NB4 (cell line): ENCODE results near the gene UNC79.
"Not testable (repeated sequence)": the region's sequence is repeated elsewhere in the genome, so short reads cannot be mapped to it uniquely, and the experiment has no call there.

Experiments used
- DNase-seq: peaks from one replicate; pipeline ENCODE4 v3.0.0; 2010; ENCODE audit warnings: low read depth
- H3K4me3 ChIP-seq: one replicate; pipeline ENCODE4 v1.5.1; 2011; ENCODE audit warnings: mild to moderate bottlenecking, low read depth, low read length, moderate library complexity
- MYC ChIP-seq: IDR thresholded peaks from 2 replicates; pipeline ENCODE4 v1.6.1; 2011; ENCODE audit warnings: low read depth, low read length
- POLR2A ChIP-seq: IDR thresholded peaks from 2 replicates; pipeline ENCODE4 v1.6.1; 2011; ENCODE audit warnings: mild to moderate bottlenecking; ENCODE audit not compliant: insufficient read length; ENCODE audit errors: extremely low read depth
- TF ChIP-seq, protein P1 (sequence below): IDR thresholded peaks from one replicate; pipeline ENCODE4 v1.5.1; 2012; ENCODE audit warnings: low read depth, low read length
- TF ChIP-seq, protein P2 (sequence below): IDR thresholded peaks from 2 replicates; pipeline ENCODE4 v1.6.1; 2011; ENCODE audit warnings: low read depth, low read length

UNC79 gene

DNA sequence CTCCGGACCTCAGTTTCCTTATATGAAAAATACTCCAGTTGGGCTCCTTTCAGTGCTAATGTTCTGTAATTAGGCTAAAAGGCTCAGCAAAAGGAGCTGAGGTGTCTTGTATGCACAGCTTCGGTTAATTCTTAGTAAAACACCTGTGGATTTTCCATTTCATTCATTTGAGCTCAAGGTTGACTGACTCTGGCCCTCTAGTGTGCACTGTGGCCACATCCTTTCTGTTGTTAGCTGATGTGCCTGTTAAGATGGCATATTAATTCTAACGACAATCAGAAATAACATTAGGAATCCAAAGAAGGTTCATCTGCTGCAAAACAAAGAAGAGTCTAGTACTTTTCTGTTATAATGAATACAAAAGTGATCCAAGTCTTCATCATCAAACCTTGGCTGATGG is 45.6 kb downstream of the UNC79 start:
- TF ChIP-seq, protein P1, sequence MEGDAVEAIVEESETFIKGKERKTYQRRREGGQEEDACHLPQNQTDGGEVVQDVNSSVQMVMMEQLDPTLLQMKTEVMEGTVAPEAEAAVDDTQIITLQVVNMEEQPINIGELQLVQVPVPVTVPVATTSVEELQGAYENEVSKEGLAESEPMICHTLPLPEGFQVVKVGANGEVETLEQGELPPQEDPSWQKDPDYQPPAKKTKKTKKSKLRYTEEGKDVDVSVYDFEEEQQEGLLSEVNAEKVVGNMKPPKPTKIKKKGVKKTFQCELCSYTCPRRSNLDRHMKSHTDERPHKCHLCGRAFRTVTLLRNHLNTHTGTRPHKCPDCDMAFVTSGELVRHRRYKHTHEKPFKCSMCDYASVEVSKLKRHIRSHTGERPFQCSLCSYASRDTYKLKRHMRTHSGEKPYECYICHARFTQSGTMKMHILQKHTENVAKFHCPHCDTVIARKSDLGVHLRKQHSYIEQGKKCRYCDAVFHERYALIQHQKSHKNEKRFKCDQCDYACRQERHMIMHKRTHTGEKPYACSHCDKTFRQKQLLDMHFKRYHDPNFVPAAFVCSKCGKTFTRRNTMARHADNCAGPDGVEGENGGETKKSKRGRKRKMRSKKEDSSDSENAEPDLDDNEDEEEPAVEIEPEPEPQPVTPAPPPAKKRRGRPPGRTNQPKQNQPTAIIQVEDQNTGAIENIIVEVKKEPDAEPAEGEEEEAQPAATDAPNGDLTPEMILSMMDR, result no peak
- TF ChIP-seq POLR2A (no peak), MYC (no peak)
- TF ChIP-seq, protein P2, sequence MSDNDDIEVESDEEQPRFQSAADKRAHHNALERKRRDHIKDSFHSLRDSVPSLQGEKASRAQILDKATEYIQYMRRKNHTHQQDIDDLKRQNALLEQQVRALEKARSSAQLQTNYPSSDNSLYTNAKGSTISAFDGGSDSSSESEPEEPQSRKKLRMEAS, result no peak

DNA sequence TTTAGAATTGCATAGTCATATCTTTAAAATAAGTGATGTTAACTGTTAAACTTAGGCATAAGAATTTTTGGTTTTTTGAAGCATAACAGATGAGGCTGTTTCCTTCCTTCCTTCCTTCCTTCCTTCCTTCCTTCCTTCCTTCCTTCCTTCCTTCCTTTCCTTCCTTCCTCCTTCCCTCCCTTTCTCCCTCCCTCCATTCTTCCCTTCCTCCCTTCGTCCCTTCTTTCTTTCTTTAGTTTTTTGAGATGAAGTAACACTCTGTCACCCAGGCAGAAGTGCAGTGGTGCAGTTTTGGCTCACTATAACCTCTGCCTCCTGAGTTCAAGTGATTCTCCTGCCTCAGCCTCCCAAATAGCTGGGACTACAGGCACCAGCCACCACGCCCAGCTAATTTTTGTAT is 48.3 kb downstream of the UNC79 start:
- DNase-seq, H3K4me3 ChIP-seq: not testable (repeated sequence)

More for the DNA sequence above, 45.6 kb downstream of the UNC79 start:
- no peak overlapping the region for H3K4me3 ChIP-seq
- no peak for DNase-seq

DNA sequence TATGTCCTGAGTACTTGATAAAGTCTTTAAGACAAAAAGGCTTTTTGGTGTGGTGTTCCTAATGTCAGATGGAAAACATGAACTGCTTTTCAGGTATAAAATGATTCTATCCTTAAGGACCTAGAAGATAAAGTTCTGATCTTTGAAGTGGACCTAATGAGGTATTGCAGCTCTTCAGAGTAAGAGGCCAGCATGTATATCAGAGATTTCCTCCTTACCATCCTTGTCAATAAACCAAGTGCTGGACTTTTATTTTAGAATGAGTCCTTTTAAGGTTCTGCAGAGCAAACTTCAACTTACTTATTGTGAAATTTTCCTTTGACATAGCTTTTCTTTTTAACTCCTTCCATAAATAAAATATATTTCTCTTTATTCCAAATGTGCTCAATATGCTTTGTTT is 50.1 kb downstream of the UNC79 start:
- DNase-seq, result no peak
- TF ChIP-seq, protein P1, result no peak
- TF ChIP-seq MYC (no peak), POLR2A (no peak)
- TF ChIP-seq, protein P2, result no peak
- no peak overlapping the region for H3K4me3 ChIP-seq

DNA sequence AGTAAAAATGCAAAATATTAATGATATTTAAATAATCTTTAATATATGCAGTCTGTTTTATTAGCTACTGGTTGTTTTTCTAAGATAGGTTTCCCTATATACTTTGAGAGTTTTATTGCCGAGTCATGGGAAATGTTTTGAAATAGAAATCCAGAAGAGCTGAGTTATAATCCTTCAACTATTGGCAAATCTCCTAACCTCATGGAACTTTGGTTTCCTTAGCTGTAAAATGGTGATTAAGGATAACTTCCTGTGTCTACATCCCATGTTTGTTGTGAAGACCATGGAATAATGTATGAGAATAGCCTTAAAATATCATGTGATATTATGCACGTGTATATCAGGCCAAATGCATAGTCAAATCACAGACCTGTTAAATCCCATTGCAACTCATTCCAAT is 51.0 kb downstream of the UNC79 start:
- no peak for TF ChIP-seq MYC
- TF ChIP-seq, protein P2, result no peak
- DNase-seq, result no peak
- H3K4me3 ChIP-seq, result no peak overlapping the region

DNA sequence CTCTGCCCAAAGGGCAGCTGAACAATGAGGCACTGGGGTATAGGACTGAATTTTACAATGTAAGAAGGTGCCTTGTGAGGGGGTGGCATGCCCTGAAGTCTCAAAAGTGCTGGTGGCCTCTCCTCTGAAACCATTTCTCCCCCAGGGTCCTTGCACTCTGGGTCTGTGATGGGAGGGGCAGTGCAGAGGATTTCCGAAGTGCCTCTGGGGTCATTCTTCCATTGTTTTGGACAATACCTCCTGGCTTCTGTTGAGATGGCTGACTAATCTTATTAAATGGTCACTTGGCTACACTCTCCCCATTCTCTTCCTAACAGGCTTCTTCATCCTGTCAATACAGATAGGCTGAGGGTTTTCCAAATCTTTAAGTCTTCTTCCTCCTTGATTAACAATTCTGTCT is 59.3 kb downstream of the UNC79 start:
- no peak for DNase-seq
- TF ChIP-seq MYC (no peak), POLR2A (no peak)
- TF ChIP-seq, protein P2, result no peak
- TF ChIP-seq, protein P1, result no peak

DNA sequence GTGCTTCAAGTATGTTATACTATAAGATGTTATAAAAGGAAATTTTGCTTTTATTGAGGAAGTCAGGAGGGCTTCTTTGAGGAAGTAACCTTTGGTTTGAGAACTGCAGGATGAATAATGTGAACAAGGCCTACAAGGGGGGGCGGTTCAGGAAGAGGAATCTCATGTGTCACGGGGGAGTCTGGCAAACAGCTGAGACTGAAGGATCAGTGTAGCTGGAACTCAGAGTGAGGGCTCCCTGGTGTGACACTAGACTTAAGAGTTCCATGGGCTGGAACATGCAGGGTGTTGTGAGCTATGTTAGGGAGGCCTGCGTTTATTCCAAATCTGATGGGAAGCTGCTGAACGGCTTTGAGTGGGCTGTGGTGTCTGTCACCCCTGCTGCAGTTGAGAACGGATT is 62.3 kb downstream of the UNC79 start:
- no peak overlapping the region for H3K4me3 ChIP-seq
- TF ChIP-seq POLR2A, result no peak
- TF ChIP-seq, protein P2, result no peak
- TF ChIP-seq, protein P1, result no peak
- no peak for TF ChIP-seq MYC
- DNase-seq, result peak; percentile 27

More for the DNA sequence above, 59.3 kb downstream of the UNC79 start:
- H3K4me3 ChIP-seq, result no peak overlapping the region

DNA sequence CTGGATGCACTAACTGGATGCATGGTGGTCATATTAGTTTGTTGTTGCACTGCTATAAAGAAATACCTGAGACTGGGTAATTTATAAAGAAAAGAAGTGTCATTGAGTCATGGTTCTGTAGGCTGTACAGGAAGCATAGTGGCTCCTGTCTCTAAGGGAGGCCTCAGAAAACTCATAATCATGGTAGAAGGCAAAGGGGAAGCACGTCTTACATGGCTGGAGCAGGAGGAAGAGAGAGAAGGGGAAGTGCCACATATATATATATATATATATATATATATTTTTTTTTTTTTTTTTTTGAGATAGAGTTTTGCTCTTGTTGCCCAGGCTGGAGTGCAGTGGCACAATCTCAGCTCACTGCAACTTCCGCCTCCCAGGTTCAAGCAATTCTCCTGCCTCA is 62.9 kb downstream of the UNC79 start:
- DNase-seq, result peak; percentile 33
- H3K4me3 ChIP-seq, result not testable (repeated sequence)
